DMS53 treated with DMSO at 0.1 percent for 48 hours (cell line): ENCODE results near the gene MYBL2.

Experiments
- DNase-seq: peaks from one replicate; lab custom pipeline; 2025; ENCODE audit not compliant: unreplicated experiment; lab: John Stamatoyannopoulos, UW

The MYBL2 gene

GRCh38 chr20:43681991-43682410, 15.1 kb downstream of the MYBL2 start:
- no peak for DNase-seq

- no peak for DNase-seq
Observed at GRCh38 chr20:43682446-43682845, 15.5 kb downstream of the MYBL2 start.

- no peak for DNase-seq
Observed at GRCh38 chr20:43686820-43687219, 19.9 kb downstream of the MYBL2 start.

- DNase-seq, result no peak
Observed at GRCh38 chr20:43689165-43689564, 22.3 kb downstream of the MYBL2 start.

GRCh38 chr20:43690943-43691598, 24.2 kb downstream of the MYBL2 start:
- DNase-seq, result no peak

- peak; percentile 48 for DNase-seq
Observed at GRCh38 chr20:43691928-43692524, 25.1 kb downstream of the MYBL2 start.

- no peak for DNase-seq
Observed at GRCh38 chr20:43694763-43695162, 27.8 kb downstream of the MYBL2 start.

- no peak for DNase-seq
Observed at GRCh38 chr20:43695571-43695970, 28.7 kb downstream of the MYBL2 start.

- no peak for DNase-seq
Observed at GRCh38 chr20:43699941-43700565, 33.1 kb downstream of the MYBL2 start.

- no peak for DNase-seq
Observed at GRCh38 chr20:43700627-43701026, 33.7 kb downstream of the MYBL2 start.

GRCh38 chr20:43702502-43702901, 35.6 kb downstream of the MYBL2 start:
- no peak for DNase-seq

- no peak for DNase-seq
Observed at GRCh38 chr20:43710370-43711044, 43.6 kb downstream of the MYBL2 start.

- no peak for DNase-seq
Observed at GRCh38 chr20:43711098-43711654, 44.3 kb downstream of the MYBL2 start.

GRCh38 chr20:43715044-43715443, 48.1 kb downstream of the MYBL2 start:
- no peak for DNase-seq

GRCh38 chr20:43715511-43715910, 48.6 kb downstream of the MYBL2 start:
- DNase-seq, result no peak

GRCh38 chr20:43716123-43716522, 49.2 kb downstream of the MYBL2 start:
- DNase-seq, result no peak

- no peak for DNase-seq
Observed at GRCh38 chr20:43716757-43717615, 50.1 kb downstream of the MYBL2 start.

- DNase-seq, result no peak
Observed at GRCh38 chr20:43717616-43717995, 50.7 kb downstream of the MYBL2 start.

GRCh38 chr20:43720007-43720406, 53.1 kb downstream of the MYBL2 start:
- DNase-seq, result no peak

- DNase-seq, result no peak
Observed at GRCh38 chr20:43721097-43721428, 54.1 kb downstream of the MYBL2 start.
